ENCODE data around the gene FGFR1OP2. TPM values are rescaled to one million over a fixed set of nuclear protein-coding genes. Genes with fewer than 3 reads are reported as not detected.

Gene FGFR1OP2
- total RNA-seq, 2 donors from 2014 or later, result 39.2 to 41.5 TPM

DNA sequence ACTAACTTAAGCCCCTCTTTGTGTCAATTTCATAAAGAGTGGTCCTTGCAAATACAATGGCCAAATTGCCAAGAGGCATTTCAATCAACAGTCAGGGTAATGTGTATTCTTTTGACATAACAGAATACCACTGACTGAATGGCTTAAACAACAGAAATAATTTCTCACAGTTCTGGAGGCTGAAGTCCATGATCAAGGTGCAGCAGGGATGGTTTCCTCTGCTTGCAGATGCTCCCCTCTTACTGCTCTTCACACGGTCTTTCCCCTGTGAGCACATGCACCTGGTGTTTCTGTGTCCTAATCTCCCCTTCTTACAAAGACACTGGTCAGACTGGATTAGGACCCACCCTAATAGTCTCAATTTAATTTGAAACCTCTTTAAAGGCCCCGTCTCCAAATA is 31.9 kb downstream of the FGFR1OP2 start:
- Histone ChIP-seq H3K4me3 (no peak overlapping the region), H3K9me3 (no peaks in the 10 kb centered on the region), H3K27me3 (no peaks in the 10 kb centered on the region), H3K4me1 (no peaks in the 10 kb centered on the region), H3K27ac (no peak overlapping the region), H3K36me3 (replicated peaks in 1 of 2; ENCODE audit: insufficient read depth in 1 of 2, low read depth in 2 of 2) (peaks cover 0 to 6% of the 10 kb centered on the region in 2 donors)
- DNase-seq, result no peak
- WGBS, 2 donors, result 94 to 95% methylated on average over 2 of the region's 2 CpGs
- TF ChIP-seq, protein P1, sequence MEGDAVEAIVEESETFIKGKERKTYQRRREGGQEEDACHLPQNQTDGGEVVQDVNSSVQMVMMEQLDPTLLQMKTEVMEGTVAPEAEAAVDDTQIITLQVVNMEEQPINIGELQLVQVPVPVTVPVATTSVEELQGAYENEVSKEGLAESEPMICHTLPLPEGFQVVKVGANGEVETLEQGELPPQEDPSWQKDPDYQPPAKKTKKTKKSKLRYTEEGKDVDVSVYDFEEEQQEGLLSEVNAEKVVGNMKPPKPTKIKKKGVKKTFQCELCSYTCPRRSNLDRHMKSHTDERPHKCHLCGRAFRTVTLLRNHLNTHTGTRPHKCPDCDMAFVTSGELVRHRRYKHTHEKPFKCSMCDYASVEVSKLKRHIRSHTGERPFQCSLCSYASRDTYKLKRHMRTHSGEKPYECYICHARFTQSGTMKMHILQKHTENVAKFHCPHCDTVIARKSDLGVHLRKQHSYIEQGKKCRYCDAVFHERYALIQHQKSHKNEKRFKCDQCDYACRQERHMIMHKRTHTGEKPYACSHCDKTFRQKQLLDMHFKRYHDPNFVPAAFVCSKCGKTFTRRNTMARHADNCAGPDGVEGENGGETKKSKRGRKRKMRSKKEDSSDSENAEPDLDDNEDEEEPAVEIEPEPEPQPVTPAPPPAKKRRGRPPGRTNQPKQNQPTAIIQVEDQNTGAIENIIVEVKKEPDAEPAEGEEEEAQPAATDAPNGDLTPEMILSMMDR (IDR thresholded peaks at IDR 0.05), result no peak
- no peak for TF ChIP-seq POLR2A (IDR thresholded peaks at IDR 0.05)
- ATAC-seq, result no peak
- intact Hi-C loops (cut with DNase I), result no loop called here

DNA sequence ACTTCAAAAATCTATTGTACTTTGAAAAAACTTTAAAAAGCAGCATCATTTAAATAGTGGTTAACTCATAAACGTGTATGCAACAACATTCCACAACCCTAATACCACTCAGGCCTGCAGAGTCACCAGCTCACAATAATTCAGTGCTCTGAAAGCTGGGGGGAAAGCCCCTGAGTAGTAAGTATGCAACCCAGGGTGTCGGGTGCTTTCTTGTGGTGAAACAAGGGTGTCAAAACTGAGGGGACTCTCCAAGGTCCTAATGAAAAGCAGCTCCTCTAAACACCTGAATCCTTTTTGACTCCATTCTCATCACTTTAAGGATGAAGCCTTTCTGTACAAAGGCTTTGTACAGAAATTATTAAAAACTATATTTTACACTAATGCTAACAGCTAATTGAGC is 33.7 kb downstream of the FGFR1OP2 start:
- Histone ChIP-seq H3K27ac (no peak overlapping the region), H3K27me3 (no peaks in the 10 kb centered on the region), H3K36me3 (replicated peaks in 1 of 2; ENCODE audit: insufficient read depth in 1 of 2, low read depth in 2 of 2) (peaks cover 0 to 8% of the 10 kb centered on the region in 2 donors), H3K4me1 (no peaks in the 10 kb centered on the region), H3K9me3 (no peaks in the 10 kb centered on the region), H3K4me3 (no peak overlapping the region)
- intact Hi-C loops (cut with DNase I), result no loop called here
- ATAC-seq, result no peak
- no peak for DNase-seq
- WGBS, 2 donors, result 69 to 83% methylated on average over 2 of the region's 2 CpGs
- TF ChIP-seq, protein P1 (IDR thresholded peaks at IDR 0.05), result no peak
- TF ChIP-seq POLR2A (IDR thresholded peaks at IDR 0.05), result no peak

DNA sequence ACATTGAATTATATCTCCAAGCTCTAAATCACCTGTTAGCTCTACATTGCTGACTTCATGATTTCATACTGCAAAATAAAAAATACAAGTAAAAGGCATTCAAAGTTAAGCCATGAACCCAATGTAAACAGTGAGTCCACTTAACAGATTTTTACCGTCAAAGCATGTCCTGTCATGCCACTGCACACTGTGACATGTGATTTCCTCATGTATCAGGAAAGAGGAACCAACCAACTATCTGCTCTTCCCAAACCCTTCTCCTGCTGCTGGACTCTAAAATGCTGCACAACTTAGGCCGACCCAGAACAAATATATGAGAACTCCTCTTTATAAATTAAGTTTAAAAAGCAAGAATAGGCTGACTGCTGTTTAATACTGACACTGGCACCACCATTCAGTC is 38.4 kb downstream of the FGFR1OP2 start:
- Histone ChIP-seq H3K9me3 (no peaks in the 10 kb centered on the region), H3K27ac (no peak overlapping the region), H3K36me3 (replicated peaks in 1 of 2; ENCODE audit: insufficient read depth in 1 of 2, low read depth in 2 of 2) (peaks cover 0 to 14% of the 10 kb centered on the region in 2 donors), H3K27me3 (no peaks in the 10 kb centered on the region), H3K4me3 (no peak overlapping the region), H3K4me1 (no peaks in the 10 kb centered on the region)
- ATAC-seq (no peak), DNase-seq (no peak)
- intact Hi-C loops (cut with DNase I), result no loop called here
- no peak for TF ChIP-seq POLR2A (IDR thresholded peaks at IDR 0.05)
- TF ChIP-seq, protein P1 (IDR thresholded peaks at IDR 0.05), result no peak
- 72 to 83% methylated on average over 2 of the region's 2 CpGs for WGBS, 2 donors

DNA sequence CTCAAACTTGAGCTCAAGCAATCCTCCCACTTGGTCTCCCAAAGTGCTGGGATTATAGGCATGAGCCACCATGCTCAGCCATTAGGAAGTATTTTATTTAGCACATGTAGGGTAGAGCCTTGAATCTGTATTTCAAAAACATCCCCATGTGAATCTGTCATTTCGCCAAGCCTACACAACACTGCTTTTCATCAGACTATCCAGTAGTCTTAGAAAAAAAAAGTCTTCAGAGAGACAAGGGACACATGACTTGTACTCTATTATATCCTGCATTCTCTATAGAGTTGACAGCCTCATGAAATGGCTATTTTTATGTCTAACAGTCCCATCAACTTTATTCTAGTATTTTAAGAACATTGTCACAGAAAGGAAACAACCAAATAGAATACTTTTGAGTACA is 40.5 kb downstream of the FGFR1OP2 start:
- 89 to 96% methylated on average over 1 of the region's 1 CpG for WGBS, 2 donors
- H3K36me3 ChIP-seq (replicated peaks in 1 of 2; ENCODE audit: insufficient read depth in 1 of 2, low read depth in 2 of 2), result peaks cover 4 to 16% of the 10 kb centered on the region in 2 donors
- no peak for ATAC-seq

DNA sequence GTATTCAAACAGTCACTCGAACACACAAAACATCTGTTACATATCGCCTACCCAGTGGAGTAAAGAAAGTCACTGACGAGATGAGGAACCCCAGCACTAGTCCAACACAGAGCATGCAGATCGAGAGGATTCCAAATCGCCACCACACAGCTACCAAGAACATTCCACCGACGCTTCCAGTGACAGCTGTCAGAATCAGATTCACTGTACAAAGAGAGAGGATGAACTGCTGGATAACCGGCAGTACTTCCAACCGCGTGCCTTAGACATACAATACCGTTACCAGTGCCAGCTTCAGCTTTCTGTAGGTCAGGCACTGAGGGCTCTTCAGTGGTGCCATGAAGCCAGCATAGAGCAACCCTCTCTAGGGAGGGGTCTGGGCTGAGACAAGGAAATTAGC is 41.5 kb downstream of the FGFR1OP2 start:
- Histone ChIP-seq H3K4me3 (no peak overlapping the region), H3K9me3 (no peaks in the 10 kb centered on the region)
- WGBS, 2 donors, result 92 to 98% methylated on average over 11 of the region's 11 CpGs

More for the DNA sequence above, 40.5 kb downstream of the FGFR1OP2 start:
- H3K4me3 ChIP-seq, result no peak overlapping the region
- no peak overlapping the region for H3K27ac ChIP-seq
- DNase-seq, result no peak
- no peaks in the 10 kb centered on the region for H3K4me1 ChIP-seq
- no peaks in the 10 kb centered on the region for H3K27me3 ChIP-seq
- TF ChIP-seq POLR2A (IDR thresholded peaks at IDR 0.05), result no peak
- TF ChIP-seq, protein P1 (IDR thresholded peaks at IDR 0.05), result no peak
- H3K9me3 ChIP-seq, result no peaks in the 10 kb centered on the region
- intact Hi-C loops (cut with DNase I), result no loop called here

More for the DNA sequence above, 41.5 kb downstream of the FGFR1OP2 start:
- TF ChIP-seq, protein P1 (IDR thresholded peaks at IDR 0.05), result no peak
- TF ChIP-seq POLR2A (IDR thresholded peaks at IDR 0.05), result no peak
- no peak for ATAC-seq
- Histone ChIP-seq H3K4me1 (no peaks in the 10 kb centered on the region), H3K27ac (no peak overlapping the region), H3K36me3 (replicated peaks in 1 of 2; ENCODE audit: insufficient read depth in 1 of 2, low read depth in 2 of 2) (peaks cover 4 to 16% of the 10 kb centered on the region in 2 donors), H3K27me3 (no peaks in the 10 kb centered on the region)
- DNase-seq, result no peak
- intact Hi-C loops (cut with DNase I), result no loop called here

Data from body of pancreas (tissue), 4 donors.